ENCODE measurements around the gene SPATA17.
A peak's percentile ranks its signal among the peaks of the same experiment; 100 is the strongest.

SPATA17 gene

GRCh38 chr1:217620814-217621213 is 10.3 kb upstream of the SPATA17 start:
- no peaks in the 10 kb centered on the region for H3K4me1 ChIP-seq (ENCODE audit: control insufficient read depth, insufficient read depth, low read length, unreplicated experiment)
- H3K79me2 ChIP-seq (ENCODE audit: control insufficient read depth, insufficient read depth, low read length, unreplicated experiment): peaks cover 41% of the 10 kb centered on the region
- peaks cover 8% of the 10 kb centered on the region for H3K36me3 ChIP-seq (ENCODE audit: insufficient read depth, low read length)
- no peaks in the 10 kb centered on the region for H3K27me3 ChIP-seq (ENCODE audit: insufficient read depth, low read length)
- no peak overlapping the region for H2AFZ ChIP-seq (ENCODE audit: low read length, unreplicated experiment)
- no peak overlapping the region for H3K27ac ChIP-seq (ENCODE audit: low read depth, low read length)
- no peak overlapping the region for H3K4me3 ChIP-seq (ENCODE audit: low read depth, low read length)

DNA sequence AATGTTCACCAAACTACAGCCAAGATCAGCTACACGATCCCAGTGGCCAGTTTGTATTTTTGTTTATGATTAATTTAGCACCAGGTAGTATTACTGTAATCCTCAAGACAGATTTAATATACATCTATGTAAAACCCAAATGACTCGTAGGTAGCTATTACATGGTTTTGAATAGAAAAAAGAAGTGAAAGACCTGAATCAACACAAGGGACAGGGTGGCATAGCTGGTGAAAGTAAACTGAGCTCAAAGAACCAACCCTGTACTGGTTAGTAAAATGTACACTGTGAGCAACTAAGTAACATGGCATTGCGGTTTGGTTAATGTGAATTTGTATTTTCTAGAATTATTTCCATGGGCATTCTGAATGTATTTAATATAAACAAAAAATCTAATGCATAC is 9.1 kb upstream of the SPATA17 start:
- Histone ChIP-seq H3K4me3 (ENCODE audit: low read depth, low read length) (no peak overlapping the region), H3K27me3 (ENCODE audit: insufficient read depth, low read length) (no peaks in the 10 kb centered on the region), H3K4me1 (ENCODE audit: control insufficient read depth, insufficient read depth, low read length, unreplicated experiment) (no peaks in the 10 kb centered on the region), H2AFZ (ENCODE audit: low read length, unreplicated experiment) (no peak overlapping the region), H3K27ac (ENCODE audit: low read depth, low read length) (no peak overlapping the region), H3K79me2 (ENCODE audit: control insufficient read depth, insufficient read depth, low read length, unreplicated experiment) (peaks cover 51% of the 10 kb centered on the region), H3K36me3 (ENCODE audit: insufficient read depth, low read length) (peaks cover 8% of the 10 kb centered on the region)

GRCh38 chr1:217626321-217626720 is 4.8 kb upstream of the SPATA17 start:
- Histone ChIP-seq H3K27ac (ENCODE audit: low read depth, low read length) (no peak overlapping the region), H3K4me3 (ENCODE audit: low read depth, low read length) (no peak overlapping the region), H3K27me3 (ENCODE audit: insufficient read depth, low read length) (no peaks in the 10 kb centered on the region), H3K36me3 (ENCODE audit: insufficient read depth, low read length) (no peaks in the 10 kb centered on the region), H3K4me1 (ENCODE audit: control insufficient read depth, insufficient read depth, low read length, unreplicated experiment) (peaks cover 22% of the 10 kb centered on the region), H2AFZ (ENCODE audit: low read length, unreplicated experiment) (no peak overlapping the region), H3K79me2 (ENCODE audit: control insufficient read depth, insufficient read depth, low read length, unreplicated experiment) (peaks cover 82% of the 10 kb centered on the region)

DNA sequence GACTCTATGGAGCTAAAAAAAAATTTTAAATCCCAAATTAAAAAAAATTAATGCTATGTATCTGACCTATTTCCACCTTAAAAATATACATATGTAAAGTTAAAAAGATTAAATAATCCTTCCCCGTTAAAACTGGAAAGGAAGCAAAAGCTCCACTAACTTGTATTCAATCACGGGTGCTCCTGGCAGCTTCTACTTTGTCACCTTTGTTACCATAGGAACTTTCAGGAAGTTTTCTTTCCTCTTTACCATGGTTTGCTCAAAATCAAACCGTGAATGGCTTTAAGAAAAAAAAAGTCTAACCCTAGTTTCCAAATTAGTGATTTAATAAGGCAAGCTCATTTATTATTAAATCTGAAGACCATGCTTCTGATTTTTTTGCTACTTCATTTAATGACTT is 3.7 kb upstream of the SPATA17 start:
- Histone ChIP-seq H3K4me3 (ENCODE audit: low read depth, low read length) (no peak overlapping the region), H2AFZ (ENCODE audit: low read length, unreplicated experiment) (no peak overlapping the region), H3K79me2 (ENCODE audit: control insufficient read depth, insufficient read depth, low read length, unreplicated experiment) (peaks cover 72% of the 10 kb centered on the region), H3K36me3 (ENCODE audit: insufficient read depth, low read length) (no peaks in the 10 kb centered on the region), H3K4me1 (ENCODE audit: control insufficient read depth, insufficient read depth, low read length, unreplicated experiment) (peaks cover 22% of the 10 kb centered on the region), H3K27ac (ENCODE audit: low read depth, low read length) (no peak overlapping the region), H3K27me3 (ENCODE audit: insufficient read depth, low read length) (no peaks in the 10 kb centered on the region)

GRCh38 chr1:217642455-217642854 is 11.3 kb downstream of the SPATA17 start:
- Histone ChIP-seq H3K4me1 (ENCODE audit: control insufficient read depth, insufficient read depth, low read length, unreplicated experiment) (no peaks in the 10 kb centered on the region), H3K4me3 (ENCODE audit: low read depth, low read length) (no peak overlapping the region), H3K79me2 (ENCODE audit: control insufficient read depth, insufficient read depth, low read length, unreplicated experiment) (no peaks in the 10 kb centered on the region), H3K27ac (ENCODE audit: low read depth, low read length) (no peak overlapping the region), H3K36me3 (ENCODE audit: insufficient read depth, low read length) (no peaks in the 10 kb centered on the region), H3K27me3 (ENCODE audit: insufficient read depth, low read length) (no peaks in the 10 kb centered on the region), H2AFZ (ENCODE audit: low read length, unreplicated experiment) (no peak overlapping the region)

GRCh38 chr1:217647791-217648190 is 16.6 kb downstream of the SPATA17 start:
- Histone ChIP-seq H3K27me3 (ENCODE audit: insufficient read depth, low read length) (no peaks in the 10 kb centered on the region), H3K27ac (ENCODE audit: low read depth, low read length) (no peak overlapping the region), H3K36me3 (ENCODE audit: insufficient read depth, low read length) (no peaks in the 10 kb centered on the region), H3K4me3 (ENCODE audit: low read depth, low read length) (no peak overlapping the region), H3K79me2 (ENCODE audit: control insufficient read depth, insufficient read depth, low read length, unreplicated experiment) (no peaks in the 10 kb centered on the region), H2AFZ (ENCODE audit: low read length, unreplicated experiment) (no peak overlapping the region), H3K4me1 (ENCODE audit: control insufficient read depth, insufficient read depth, low read length, unreplicated experiment) (no peaks in the 10 kb centered on the region)

DNA sequence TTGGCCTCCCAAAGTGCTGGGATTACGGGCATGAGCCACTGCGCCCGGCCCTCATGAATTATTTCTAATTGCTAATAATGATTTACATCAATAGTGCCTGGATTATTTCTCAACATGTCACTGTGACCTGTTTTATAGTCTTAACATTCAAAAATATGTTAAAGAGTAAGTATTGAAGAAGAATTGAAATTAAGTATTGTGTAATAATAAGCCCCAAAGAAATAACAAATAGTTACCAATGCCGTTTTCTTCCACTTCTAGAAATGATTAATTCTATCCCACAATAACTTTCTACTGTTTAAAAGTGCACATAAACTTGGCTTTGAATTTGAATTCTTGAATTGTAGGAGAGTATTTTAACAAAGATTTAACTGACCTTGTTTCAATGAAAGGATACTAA is 19.5 kb downstream of the SPATA17 start:
- Histone ChIP-seq H3K4me3 (ENCODE audit: low read depth, low read length) (no peak overlapping the region), H3K4me1 (ENCODE audit: control insufficient read depth, insufficient read depth, low read length, unreplicated experiment) (no peaks in the 10 kb centered on the region), H2AFZ (ENCODE audit: low read length, unreplicated experiment) (no peak overlapping the region), H3K79me2 (ENCODE audit: control insufficient read depth, insufficient read depth, low read length, unreplicated experiment) (no peaks in the 10 kb centered on the region), H3K36me3 (ENCODE audit: insufficient read depth, low read length) (no peaks in the 10 kb centered on the region), H3K27me3 (ENCODE audit: insufficient read depth, low read length) (no peaks in the 10 kb centered on the region), H3K27ac (ENCODE audit: low read depth, low read length) (no peak overlapping the region)

DNA sequence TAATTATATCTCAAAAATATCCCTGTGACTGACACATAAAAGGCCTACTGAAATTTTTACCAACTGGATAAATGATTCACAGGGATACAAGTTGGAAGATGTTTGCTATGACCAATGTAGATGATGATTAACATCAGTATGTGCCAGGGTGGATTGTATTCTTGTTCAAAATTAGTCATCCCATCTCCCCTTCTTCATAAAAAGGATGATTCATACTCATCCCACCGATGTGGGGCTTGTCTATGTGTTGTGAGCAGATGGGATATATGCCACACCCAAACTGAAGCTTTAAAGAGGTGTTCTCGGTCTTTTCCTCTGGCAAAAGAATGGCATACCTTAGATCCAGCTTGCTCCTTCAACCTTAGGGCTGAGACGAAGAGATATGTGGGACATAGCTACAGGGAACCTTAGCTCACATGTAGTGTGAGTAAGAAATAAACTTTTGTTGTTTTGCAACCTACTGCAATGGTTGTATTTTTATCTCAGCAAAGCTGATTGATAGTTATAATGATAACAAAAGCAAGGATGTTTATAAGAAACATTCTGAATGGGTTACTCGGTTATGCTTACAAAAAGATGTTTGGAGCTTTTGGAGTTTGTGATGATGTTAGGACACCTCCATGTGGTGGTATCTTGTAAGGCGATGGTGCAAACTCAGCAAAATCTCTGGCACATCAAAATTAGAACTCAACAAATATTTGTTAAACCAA is 29.4 kb downstream of the SPATA17 start:
- Histone ChIP-seq H3K79me2 (ENCODE audit: control insufficient read depth, insufficient read depth, low read length, unreplicated experiment) (no peaks in the 10 kb centered on the region), H2AFZ (ENCODE audit: low read length, unreplicated experiment) (peak overlapping the region; percentile 17), H3K36me3 (ENCODE audit: insufficient read depth, low read length) (no peaks in the 10 kb centered on the region), H3K4me1 (ENCODE audit: control insufficient read depth, insufficient read depth, low read length, unreplicated experiment) (peaks cover 20% of the 10 kb centered on the region), H3K27ac (ENCODE audit: low read depth, low read length) (peak overlapping the region; percentile 66), H3K4me3 (ENCODE audit: low read depth, low read length) (no peak overlapping the region), H3K27me3 (ENCODE audit: insufficient read depth, low read length) (no peaks in the 10 kb centered on the region)

DNA sequence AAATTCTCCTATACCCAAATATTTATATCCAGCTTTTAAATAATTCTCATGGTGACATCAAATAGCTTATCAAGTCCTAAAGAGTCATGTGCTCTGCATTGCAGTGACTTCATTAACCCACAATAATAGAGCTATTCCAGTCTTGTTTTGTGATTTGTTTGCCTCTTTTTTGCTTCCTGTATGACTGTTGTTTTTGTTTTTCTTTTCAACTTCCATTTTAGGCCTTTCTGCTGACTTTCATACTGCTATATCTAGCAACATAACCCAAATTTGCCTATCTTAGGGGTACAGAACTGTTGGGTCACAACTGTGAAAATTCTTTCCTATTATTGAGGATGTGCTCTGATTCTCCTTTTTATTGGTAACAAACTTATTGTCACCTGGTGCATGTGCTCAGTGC is 30.3 kb downstream of the SPATA17 start:
- Histone ChIP-seq H3K36me3 (ENCODE audit: insufficient read depth, low read length) (no peaks in the 10 kb centered on the region), H2AFZ (ENCODE audit: low read length, unreplicated experiment) (peak overlapping the region; percentile 17), H3K4me3 (ENCODE audit: low read depth, low read length) (no peak overlapping the region), H3K27me3 (ENCODE audit: insufficient read depth, low read length) (no peaks in the 10 kb centered on the region), H3K4me1 (ENCODE audit: control insufficient read depth, insufficient read depth, low read length, unreplicated experiment) (peaks cover 20% of the 10 kb centered on the region), H3K27ac (ENCODE audit: low read depth, low read length) (no peak overlapping the region; the same call in 1 of the 2 replicates), H3K79me2 (ENCODE audit: control insufficient read depth, insufficient read depth, low read length, unreplicated experiment) (no peaks in the 10 kb centered on the region)

GRCh38 chr1:217668351-217668940 is 37.3 kb downstream of the SPATA17 start:
- H3K36me3 ChIP-seq (ENCODE audit: insufficient read depth, low read length): no peaks in the 10 kb centered on the region
- H3K4me3 ChIP-seq (ENCODE audit: low read depth, low read length): no peak overlapping the region
- no peaks in the 10 kb centered on the region for H3K79me2 ChIP-seq (ENCODE audit: control insufficient read depth, insufficient read depth, low read length, unreplicated experiment)
- no peaks in the 10 kb centered on the region for H3K4me1 ChIP-seq (ENCODE audit: control insufficient read depth, insufficient read depth, low read length, unreplicated experiment)
- no peak overlapping the region for H3K27ac ChIP-seq (ENCODE audit: low read depth, low read length)
- no peaks in the 10 kb centered on the region for H3K27me3 ChIP-seq (ENCODE audit: insufficient read depth, low read length)
- no peak overlapping the region for H2AFZ ChIP-seq (ENCODE audit: low read length, unreplicated experiment)

GRCh38 chr1:217673387-217673786 is 42.2 kb downstream of the SPATA17 start:
- no peaks in the 10 kb centered on the region for H3K36me3 ChIP-seq (ENCODE audit: insufficient read depth, low read length)
- H3K27me3 ChIP-seq (ENCODE audit: insufficient read depth, low read length): no peaks in the 10 kb centered on the region
- H3K4me1 ChIP-seq (ENCODE audit: control insufficient read depth, insufficient read depth, low read length, unreplicated experiment): no peaks in the 10 kb centered on the region
- H2AFZ ChIP-seq (ENCODE audit: low read length, unreplicated experiment): no peak overlapping the region
- no peak overlapping the region for H3K4me3 ChIP-seq (ENCODE audit: low read depth, low read length)
- H3K27ac ChIP-seq (ENCODE audit: low read depth, low read length): no peak overlapping the region
- H3K79me2 ChIP-seq (ENCODE audit: control insufficient read depth, insufficient read depth, low read length, unreplicated experiment): no peaks in the 10 kb centered on the region

Data from ACC112 (cell line).